ENCODE data around the gene HK1.

- TF ChIP-seq CTCF (IDR thresholded peaks at IDR 0.05) (no peak), POLR2A (IDR thresholded peaks at IDR 0.05) (no peak)
Measured at GRCh38 chr10:69425511-69426298, 147.4 kb downstream of the HK1 start.
